H1 (cell line): ENCODE data around the gene GOLGA8A.

Experiments
- EZH2 ChIP-seq: fragments of 200-600 bp; sonication (generic); IDR thresholded peaks from 2 replicates; pipeline ENCODE4 v1.7.1; 2012; ENCODE audit warnings: low read depth, mild to moderate bottlenecking, moderate library complexity, low read length, inconsistent platforms; ENCODE audit not compliant: severe bottlenecking
- KDM1A ChIP-seq: fragments of 200-600, 300-600 bp; sonication (generic); IDR thresholded peaks from 2 replicates; pipeline ENCODE4 v1.7.1; 2016; ENCODE audit warnings: mild to moderate bottlenecking, low read length, borderline replicate concordance
- KDM4A ChIP-seq: IDR thresholded peaks from one replicate; pipeline ENCODE4 v1.7.1; 2012; ENCODE audit warnings: low read depth, mild to moderate bottlenecking, moderate library complexity, low read length, inconsistent platforms; ENCODE audit not compliant: severe bottlenecking
- POLR2AphosphoS5 ChIP-seq: IDR thresholded peaks from 2 replicates; pipeline ENCODE4 v1.6.1; 2011; ENCODE audit warnings: low read depth, low read length
- TF ChIP-seq, protein P1 (sequence below), 3 experiments: IDR thresholded peaks; 1 replicate in 2 of 3; 2 replicates in 1 of 3; pipeline versions ENCODE4 v1.5.1 to v1.6.1; 2011; ENCODE audit warnings: low read length in 3 of 3, mild to moderate bottlenecking in 3 of 3, inconsistent platforms in 2 of 3, low read depth in 1 of 3, moderate library complexity in 1 of 3; ENCODE audit not compliant: insufficient read depth in 1 of 3; ENCODE audit errors: control extremely low read depth in 1 of 3

- TF ChIP-seq KDM1A (no peak), KDM4A (no peak), POLR2AphosphoS5 (no peak), EZH2 (no peak)
- TF ChIP-seq, protein P1, sequence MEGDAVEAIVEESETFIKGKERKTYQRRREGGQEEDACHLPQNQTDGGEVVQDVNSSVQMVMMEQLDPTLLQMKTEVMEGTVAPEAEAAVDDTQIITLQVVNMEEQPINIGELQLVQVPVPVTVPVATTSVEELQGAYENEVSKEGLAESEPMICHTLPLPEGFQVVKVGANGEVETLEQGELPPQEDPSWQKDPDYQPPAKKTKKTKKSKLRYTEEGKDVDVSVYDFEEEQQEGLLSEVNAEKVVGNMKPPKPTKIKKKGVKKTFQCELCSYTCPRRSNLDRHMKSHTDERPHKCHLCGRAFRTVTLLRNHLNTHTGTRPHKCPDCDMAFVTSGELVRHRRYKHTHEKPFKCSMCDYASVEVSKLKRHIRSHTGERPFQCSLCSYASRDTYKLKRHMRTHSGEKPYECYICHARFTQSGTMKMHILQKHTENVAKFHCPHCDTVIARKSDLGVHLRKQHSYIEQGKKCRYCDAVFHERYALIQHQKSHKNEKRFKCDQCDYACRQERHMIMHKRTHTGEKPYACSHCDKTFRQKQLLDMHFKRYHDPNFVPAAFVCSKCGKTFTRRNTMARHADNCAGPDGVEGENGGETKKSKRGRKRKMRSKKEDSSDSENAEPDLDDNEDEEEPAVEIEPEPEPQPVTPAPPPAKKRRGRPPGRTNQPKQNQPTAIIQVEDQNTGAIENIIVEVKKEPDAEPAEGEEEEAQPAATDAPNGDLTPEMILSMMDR (IDR thresholded peaks at IDR 0.05; ENCODE audit: control extremely low read depth in 1 of 3, insufficient read depth in 1 of 3, low read depth in 1 of 3, low read length in 3 of 3): no peak
Observed at GRCh38 chr15:34456658-34457057, 19.1 kb upstream of the GOLGA8A start.
